OCI-LY1 (cell line): Measurements from ENCODE around the gene GALNT14.

ENCODE experiments used
- H2AFZ ChIP-seq: fragments of 200-600 bp; sonication (generic), shearing (Covaris generic); 2 replicates; pipeline ENCODE4 v1.6.0; 2014; ENCODE audit warnings: antibody characterized with exemption, mild to moderate bottlenecking, low read length
- H3F3A ChIP-seq: fragments of 200-600 bp; sonication (generic), shearing (Covaris generic); 2 replicates; pipeline ENCODE4 v1.6.0; 2014; ENCODE audit warnings: mild to moderate bottlenecking, antibody characterized with exemption, low read length, moderate library complexity; ENCODE audit not compliant: insufficient read depth
- H3K27ac ChIP-seq: fragments of 200-600 bp; sonication (generic); 2 replicates; pipeline ENCODE4 v1.5.1; 2014; ENCODE audit warnings: low read length, mixed run types, mild to moderate bottlenecking, low read depth; ENCODE audit not compliant: poor library complexity, severe bottlenecking
- H3K27me3 ChIP-seq: fragments of 200-600 bp; sonication (generic); 2 replicates; pipeline ENCODE4 v1.6.0; 2014; ENCODE audit warnings: antibody characterized with exemption, mild to moderate bottlenecking, low read length, moderate library complexity; ENCODE audit not compliant: insufficient read depth
- H3K36me3 ChIP-seq: fragments of 200-600 bp; sonication (generic); 2 replicates; pipeline ENCODE4 v1.6.1; 2014; ENCODE audit warnings: mild to moderate bottlenecking, antibody characterized with exemption, low read length, moderate library complexity, mixed read lengths; ENCODE audit not compliant: insufficient read depth
- H3K4me1 ChIP-seq: fragments of 200-600 bp; sonication (generic); 2 replicates; pipeline ENCODE4 v1.5.1; 2014; ENCODE audit warnings: mild to moderate bottlenecking, low read length, moderate library complexity; ENCODE audit not compliant: insufficient read depth, severe bottlenecking
- H3K4me2 ChIP-seq: fragments of 200-600 bp; sonication (generic), shearing (Covaris generic); 2 replicates; pipeline ENCODE4 v1.6.1; 2014; ENCODE audit warnings: low read length
- H3K4me3 ChIP-seq: fragments of 200-600 bp; sonication (generic); 2 replicates; pipeline ENCODE4 v1.5.1; 2014; ENCODE audit warnings: low read length, low read depth, mild to moderate bottlenecking, mixed read lengths; ENCODE audit not compliant: poor library complexity, severe bottlenecking
- H3K79me2 ChIP-seq: fragments of 200-600 bp; shearing (Covaris generic); 2 replicates; pipeline ENCODE4 v1.6.1; 2016; ENCODE audit warnings: mixed run types, low read length, mixed read lengths; ENCODE audit not compliant: insufficient read depth
- H3K9ac ChIP-seq: fragments of 200-600 bp; sonication (generic), shearing (Covaris generic); 2 replicates; pipeline ENCODE4 v1.6.1; 2014; ENCODE audit warnings: mild to moderate bottlenecking, low read length, mixed read lengths
- H3K9me2 ChIP-seq: fragments of 200-600 bp; sonication (generic), shearing (Covaris generic); 2 replicates; pipeline ENCODE4 v1.6.1; 2014; ENCODE audit warnings: low read depth, mild to moderate bottlenecking, low read length, mixed read lengths
- H3K9me3 ChIP-seq: fragments of 200-600 bp; shearing (Covaris generic); 2 replicates; pipeline ENCODE4 v1.6.1; 2014; ENCODE audit warnings: low read length, mixed read lengths
- H4K20me1 ChIP-seq: fragments of 200-600 bp; sonication (generic), shearing (Covaris generic); 2 replicates; pipeline ENCODE4 v1.6.0; 2016; ENCODE audit warnings: mild to moderate bottlenecking, low read length; ENCODE audit not compliant: insufficient read depth
- EZH2 ChIP-seq: fragments of 200-600 bp; sonication (generic), shearing (Covaris generic); IDR thresholded peaks from 2 replicates; pipeline ENCODE4 v1.8.0; 2017; ENCODE audit warnings: borderline replicate concordance, mixed run types, mild to moderate bottlenecking, antibody characterized with exemption, low read length, moderate library complexity, mixed read lengths
- TF ChIP-seq, protein P1 (sequence below): fragments of 200-600 bp; sonication (generic), shearing (Covaris generic); IDR thresholded peaks from 2 replicates; pipeline ENCODE4 v1.5.1; 2017; ENCODE audit warnings: mild to moderate bottlenecking, antibody characterized with exemption, low read length, moderate library complexity, mixed read lengths

Gene GALNT14

DNA sequence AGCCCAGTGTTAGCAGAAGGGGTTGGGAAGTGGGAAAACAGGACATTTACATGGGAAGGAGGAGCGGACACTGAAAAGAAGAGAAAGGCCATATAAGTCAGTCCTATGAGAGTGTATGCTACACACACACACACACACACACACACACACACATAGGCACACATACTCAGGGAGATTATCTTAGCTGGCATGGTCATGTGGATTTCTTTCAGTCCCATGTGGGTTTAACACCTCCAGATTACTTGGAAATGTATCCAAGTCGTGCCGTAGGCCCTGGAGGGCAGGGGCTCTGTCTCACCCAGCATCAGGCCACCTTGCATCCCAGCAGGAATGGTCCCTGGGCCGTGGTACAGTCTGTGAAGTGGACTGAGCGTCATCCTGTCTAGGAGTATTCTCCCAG lies 217.7 kb downstream of the GALNT14 start:
- no peak overlapping the region for H3K27ac ChIP-seq
- H3K4me1 ChIP-seq = no peaks in the 10 kb centered on the region
- no peaks in the 10 kb centered on the region for H4K20me1 ChIP-seq
- no peaks in the 10 kb centered on the region for H3K27me3 ChIP-seq
- H3F3A ChIP-seq = no peaks in the 10 kb centered on the region
- no peak overlapping the region for H3K4me3 ChIP-seq
- TF ChIP-seq, protein P1, sequence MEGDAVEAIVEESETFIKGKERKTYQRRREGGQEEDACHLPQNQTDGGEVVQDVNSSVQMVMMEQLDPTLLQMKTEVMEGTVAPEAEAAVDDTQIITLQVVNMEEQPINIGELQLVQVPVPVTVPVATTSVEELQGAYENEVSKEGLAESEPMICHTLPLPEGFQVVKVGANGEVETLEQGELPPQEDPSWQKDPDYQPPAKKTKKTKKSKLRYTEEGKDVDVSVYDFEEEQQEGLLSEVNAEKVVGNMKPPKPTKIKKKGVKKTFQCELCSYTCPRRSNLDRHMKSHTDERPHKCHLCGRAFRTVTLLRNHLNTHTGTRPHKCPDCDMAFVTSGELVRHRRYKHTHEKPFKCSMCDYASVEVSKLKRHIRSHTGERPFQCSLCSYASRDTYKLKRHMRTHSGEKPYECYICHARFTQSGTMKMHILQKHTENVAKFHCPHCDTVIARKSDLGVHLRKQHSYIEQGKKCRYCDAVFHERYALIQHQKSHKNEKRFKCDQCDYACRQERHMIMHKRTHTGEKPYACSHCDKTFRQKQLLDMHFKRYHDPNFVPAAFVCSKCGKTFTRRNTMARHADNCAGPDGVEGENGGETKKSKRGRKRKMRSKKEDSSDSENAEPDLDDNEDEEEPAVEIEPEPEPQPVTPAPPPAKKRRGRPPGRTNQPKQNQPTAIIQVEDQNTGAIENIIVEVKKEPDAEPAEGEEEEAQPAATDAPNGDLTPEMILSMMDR = no peak
- TF ChIP-seq EZH2 = no peak
- H3K9ac ChIP-seq = no peak overlapping the region
- H3K79me2 ChIP-seq = no peaks in the 10 kb centered on the region
- no peak overlapping the region for H2AFZ ChIP-seq
- no peaks in the 10 kb centered on the region for H3K9me2 ChIP-seq
- H3K36me3 ChIP-seq = no peaks in the 10 kb centered on the region
- H3K9me3 ChIP-seq = no peaks in the 10 kb centered on the region
- no peak overlapping the region for H3K4me2 ChIP-seq

DNA sequence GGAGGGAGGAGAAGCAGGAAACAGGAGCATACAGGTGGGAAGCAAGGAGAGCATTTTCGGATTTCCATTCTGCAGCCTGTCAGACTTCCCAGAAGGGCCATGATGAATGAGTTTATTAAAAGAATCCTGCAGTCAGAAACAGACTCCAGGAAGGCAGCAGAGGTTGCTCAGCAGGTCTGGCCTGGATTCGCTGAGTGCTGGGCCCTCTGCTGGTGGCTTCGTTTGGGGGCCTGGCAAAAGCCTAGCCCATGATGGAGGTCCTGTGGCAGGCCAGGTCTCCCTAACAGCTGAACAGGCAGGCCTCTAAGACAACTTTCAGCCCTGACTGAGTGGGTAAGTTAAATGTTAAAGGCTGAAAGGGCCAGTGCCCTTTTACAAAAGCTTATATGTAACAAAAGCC lies 222.8 kb downstream of the GALNT14 start:
- Histone ChIP-seq H3F3A (no peaks in the 10 kb centered on the region), H3K4me3 (no peak overlapping the region), H3K9ac (no peak overlapping the region), H3K36me3 (no peaks in the 10 kb centered on the region), H3K79me2 (no peaks in the 10 kb centered on the region), H2AFZ (no peak overlapping the region), H3K4me1 (no peaks in the 10 kb centered on the region), H3K9me2 (no peaks in the 10 kb centered on the region), H4K20me1 (no peaks in the 10 kb centered on the region), H3K9me3 (no peaks in the 10 kb centered on the region), H3K27ac (no peak overlapping the region), H3K4me2 (no peak overlapping the region), H3K27me3 (no peaks in the 10 kb centered on the region)
- TF ChIP-seq, protein P1 = peak; percentile 36; the same call in 1 of the 2 replicates
- no peak for TF ChIP-seq EZH2

DNA sequence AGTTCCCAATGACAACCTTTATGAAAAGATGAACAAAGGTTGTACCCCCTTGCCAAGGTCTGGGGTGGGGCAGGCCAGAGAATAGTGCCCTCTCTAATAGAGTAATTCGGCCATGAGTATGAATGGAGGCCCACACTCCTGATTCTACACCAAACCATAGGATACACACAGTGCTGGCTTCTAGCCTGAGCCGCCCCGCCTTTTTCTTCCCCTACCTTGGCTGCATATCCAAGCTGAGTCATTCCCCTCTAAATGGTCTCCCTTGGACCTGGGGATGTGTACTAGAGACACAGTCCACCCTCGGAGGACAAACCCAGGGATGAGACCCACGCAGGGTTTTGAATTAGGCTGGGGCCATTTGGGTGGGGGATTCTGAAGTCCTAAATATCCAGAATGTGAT lies 223.8 kb downstream of the GALNT14 start:
- Histone ChIP-seq H3K27me3 (no peaks in the 10 kb centered on the region), H3K4me3 (no peak overlapping the region), H3K4me1 (no peaks in the 10 kb centered on the region), H2AFZ (no peak overlapping the region), H3K9ac (no peak overlapping the region), H3K9me2 (no peaks in the 10 kb centered on the region), H3K36me3 (no peaks in the 10 kb centered on the region), H3K79me2 (no peaks in the 10 kb centered on the region), H3K9me3 (no peaks in the 10 kb centered on the region), H3F3A (no peaks in the 10 kb centered on the region), H3K4me2 (no peak overlapping the region), H4K20me1 (no peaks in the 10 kb centered on the region), H3K27ac (no peak overlapping the region)
- TF ChIP-seq, protein P1 = no peak
- no peak for TF ChIP-seq EZH2
